HG03457 (cell line): ENCODE results near the gene CFAP74.
"Not testable (repeated sequence)": the region's sequence is repeated elsewhere in the genome, so short reads cannot be mapped to it uniquely, and the experiment has no call there.

Source experiments
- ATAC-seq: cut with Tn5 transposase; IDR thresholded peaks from one replicate; pipeline ENCODE4 v1.9.1; 2021; ENCODE audit warnings: moderate number of reproducible peaks; ENCODE audit not compliant: unreplicated experiment

The CFAP74 gene

GRCh38 chr1:1883890-1884289, 119.7 kb downstream of the CFAP74 start:
- not testable (repeated sequence) for ATAC-seq

- ATAC-seq, result no peak
These were observed 120.3 kb downstream of the CFAP74 start for GRCh38 chr1:1883092-1883873.

GRCh38 chr1:1881727-1882126, 121.9 kb downstream of the CFAP74 start:
- no peak for ATAC-seq

- ATAC-seq, result no peak
These were observed 122.8 kb downstream of the CFAP74 start for GRCh38 chr1:1880617-1881312.

- no peak for ATAC-seq
These were observed 123.6 kb downstream of the CFAP74 start for GRCh38 chr1:1879942-1880341.

GRCh38 chr1:1877865-1878436, 125.6 kb downstream of the CFAP74 start:
- no peak for ATAC-seq

- ATAC-seq, result no peak
These were observed 127.2 kb downstream of the CFAP74 start for GRCh38 chr1:1876335-1876930.

GRCh38 chr1:1875932-1876331, 127.7 kb downstream of the CFAP74 start:
- no peak for ATAC-seq

- ATAC-seq, result no peak
These were observed 128.7 kb downstream of the CFAP74 start for GRCh38 chr1:1874901-1875300.

GRCh38 chr1:1873186-1873585, 130.4 kb downstream of the CFAP74 start:
- no peak for ATAC-seq

- ATAC-seq, result no peak
These were observed 131.1 kb downstream of the CFAP74 start for GRCh38 chr1:1872329-1872994.
